GM23338 (cell line): ENCODE data around the gene TXNRD1.
"Not testable (repeated sequence)": the region's sequence is repeated elsewhere in the genome, so short reads cannot be mapped to it uniquely, and the experiment has no call there.

Source experiments
- CREB1 ChIP-seq: fragments of 250-450 bp; sonication (Bioruptor Pico); IDR thresholded peaks from 2 replicates; pipeline ENCODE4 v1.5.0; 2020; ENCODE audit warnings: low read depth, mild to moderate bottlenecking, moderate library complexity
- ETS1 ChIP-seq: IDR thresholded peaks from 2 replicates; pipeline ENCODE4 v1.6.1; 2016; ENCODE audit warnings: antibody characterized with exemption
- EZH2 ChIP-seq: fragments of 200-600 bp; sonication (generic); IDR thresholded peaks from one replicate; pipeline ENCODE4 v1.8.0; 2017; ENCODE audit warnings: antibody characterized with exemption, mild to moderate bottlenecking, low read depth; ENCODE audit not compliant: unreplicated experiment
- EZH2phosphoT487 ChIP-seq: fragments of 200-600 bp; sonication (generic); IDR thresholded peaks from one replicate; pipeline ENCODE4 v1.8.1; 2018; ENCODE audit warnings: antibody characterized with exemption; ENCODE audit not compliant: unreplicated experiment
- NANOG ChIP-seq: IDR thresholded peaks from 2 replicates; pipeline ENCODE4 v1.6.1; 2016; ENCODE audit warnings: antibody characterized with exemption, borderline replicate concordance
- POLR2AphosphoS5 ChIP-seq: IDR thresholded peaks from 2 replicates; pipeline ENCODE4 v1.6.1; 2016; ENCODE audit warnings: antibody characterized with exemption, low read depth
- ZNF114 ChIP-seq: fragments of 250-450 bp; sonication (Bioruptor Pico); IDR thresholded peaks from 2 replicates; pipeline ENCODE4 v1.5.0; 2020; ENCODE audit warnings: mild to moderate bottlenecking, moderate library complexity
- ZNF331 ChIP-seq: fragments of 250-450 bp; sonication (Bioruptor Pico); IDR thresholded peaks from 2 replicates; pipeline ENCODE4 v1.5.0; 2020; ENCODE audit warnings: low read depth, mild to moderate bottlenecking, moderate library complexity
- TF ChIP-seq, protein P1 (sequence below), 2 experiments: fragments of 200-600 bp in 1 of 2; sonication (generic) in 1 of 2; conservative IDR thresholded peaks; 2 replicates each; pipeline versions ENCODE4 v1.5.1 to v1.6.1; 2016 to 2017; ENCODE audit warnings: antibody characterized with exemption in 2 of 2, low read depth in 2 of 2, mild to moderate bottlenecking in 2 of 2, moderate library complexity in 1 of 2
- TF ChIP-seq, protein P2 (sequence below): IDR thresholded peaks from one replicate; pipeline ENCODE4 v1.6.1; 2018; ENCODE audit warnings: antibody characterized with exemption; ENCODE audit not compliant: unreplicated experiment

DNA sequence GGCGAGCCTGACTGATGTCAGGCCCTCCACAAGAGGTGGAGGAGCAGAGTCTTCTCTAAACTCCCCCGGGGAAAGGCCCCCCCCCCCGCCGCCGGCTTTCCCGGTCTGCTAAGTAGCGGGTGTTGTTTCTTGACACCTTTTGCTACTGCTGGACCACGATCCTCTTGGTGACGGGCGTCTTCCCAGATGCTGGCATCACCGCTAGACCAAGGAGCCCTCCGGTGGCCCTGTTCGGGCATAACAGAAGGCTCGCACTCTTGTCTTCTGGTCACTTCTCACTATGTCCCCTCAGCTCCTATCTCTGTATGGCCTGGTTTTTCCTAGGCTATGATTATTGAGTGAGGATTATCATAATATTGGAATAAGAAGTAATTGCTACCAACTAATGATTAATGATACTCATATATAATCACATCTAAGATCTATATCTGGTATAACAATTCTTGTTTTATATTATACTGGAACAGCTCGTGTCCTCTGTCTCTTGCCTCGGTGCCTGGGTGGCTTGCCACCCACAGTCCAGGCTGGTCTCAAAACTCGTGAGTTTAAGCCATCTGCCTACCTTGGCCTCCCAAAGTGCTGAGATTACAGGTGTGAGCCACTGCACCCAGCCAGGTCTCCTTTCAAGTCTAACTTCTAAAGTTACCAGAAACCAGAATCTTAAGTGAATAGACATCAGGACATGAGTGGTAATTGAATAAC is 78.7 kb downstream of the TXNRD1 start:
- TF ChIP-seq, protein P1, sequence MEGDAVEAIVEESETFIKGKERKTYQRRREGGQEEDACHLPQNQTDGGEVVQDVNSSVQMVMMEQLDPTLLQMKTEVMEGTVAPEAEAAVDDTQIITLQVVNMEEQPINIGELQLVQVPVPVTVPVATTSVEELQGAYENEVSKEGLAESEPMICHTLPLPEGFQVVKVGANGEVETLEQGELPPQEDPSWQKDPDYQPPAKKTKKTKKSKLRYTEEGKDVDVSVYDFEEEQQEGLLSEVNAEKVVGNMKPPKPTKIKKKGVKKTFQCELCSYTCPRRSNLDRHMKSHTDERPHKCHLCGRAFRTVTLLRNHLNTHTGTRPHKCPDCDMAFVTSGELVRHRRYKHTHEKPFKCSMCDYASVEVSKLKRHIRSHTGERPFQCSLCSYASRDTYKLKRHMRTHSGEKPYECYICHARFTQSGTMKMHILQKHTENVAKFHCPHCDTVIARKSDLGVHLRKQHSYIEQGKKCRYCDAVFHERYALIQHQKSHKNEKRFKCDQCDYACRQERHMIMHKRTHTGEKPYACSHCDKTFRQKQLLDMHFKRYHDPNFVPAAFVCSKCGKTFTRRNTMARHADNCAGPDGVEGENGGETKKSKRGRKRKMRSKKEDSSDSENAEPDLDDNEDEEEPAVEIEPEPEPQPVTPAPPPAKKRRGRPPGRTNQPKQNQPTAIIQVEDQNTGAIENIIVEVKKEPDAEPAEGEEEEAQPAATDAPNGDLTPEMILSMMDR (conservative IDR thresholded peaks at IDR 0.05; ENCODE audit: low read depth in 2 of 2): peak; percentile 46 to 67
- TF ChIP-seq, protein P2, sequence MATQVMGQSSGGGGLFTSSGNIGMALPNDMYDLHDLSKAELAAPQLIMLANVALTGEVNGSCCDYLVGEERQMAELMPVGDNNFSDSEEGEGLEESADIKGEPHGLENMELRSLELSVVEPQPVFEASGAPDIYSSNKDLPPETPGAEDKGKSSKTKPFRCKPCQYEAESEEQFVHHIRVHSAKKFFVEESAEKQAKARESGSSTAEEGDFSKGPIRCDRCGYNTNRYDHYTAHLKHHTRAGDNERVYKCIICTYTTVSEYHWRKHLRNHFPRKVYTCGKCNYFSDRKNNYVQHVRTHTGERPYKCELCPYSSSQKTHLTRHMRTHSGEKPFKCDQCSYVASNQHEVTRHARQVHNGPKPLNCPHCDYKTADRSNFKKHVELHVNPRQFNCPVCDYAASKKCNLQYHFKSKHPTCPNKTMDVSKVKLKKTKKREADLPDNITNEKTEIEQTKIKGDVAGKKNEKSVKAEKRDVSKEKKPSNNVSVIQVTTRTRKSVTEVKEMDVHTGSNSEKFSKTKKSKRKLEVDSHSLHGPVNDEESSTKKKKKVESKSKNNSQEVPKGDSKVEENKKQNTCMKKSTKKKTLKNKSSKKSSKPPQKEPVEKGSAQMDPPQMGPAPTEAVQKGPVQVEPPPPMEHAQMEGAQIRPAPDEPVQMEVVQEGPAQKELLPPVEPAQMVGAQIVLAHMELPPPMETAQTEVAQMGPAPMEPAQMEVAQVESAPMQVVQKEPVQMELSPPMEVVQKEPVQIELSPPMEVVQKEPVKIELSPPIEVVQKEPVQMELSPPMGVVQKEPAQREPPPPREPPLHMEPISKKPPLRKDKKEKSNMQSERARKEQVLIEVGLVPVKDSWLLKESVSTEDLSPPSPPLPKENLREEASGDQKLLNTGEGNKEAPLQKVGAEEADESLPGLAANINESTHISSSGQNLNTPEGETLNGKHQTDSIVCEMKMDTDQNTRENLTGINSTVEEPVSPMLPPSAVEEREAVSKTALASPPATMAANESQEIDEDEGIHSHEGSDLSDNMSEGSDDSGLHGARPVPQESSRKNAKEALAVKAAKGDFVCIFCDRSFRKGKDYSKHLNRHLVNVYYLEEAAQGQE: not testable (repeated sequence)
- not testable (repeated sequence) for TF ChIP-seq ZNF114 (CRISPR knock-in tag); POLR2AphosphoS5; EZH2; NANOG; CREB1 (CRISPR knock-in tag); ETS1; ZNF331 (CRISPR knock-in tag); EZH2phosphoT487
